GM12891 (cell line): ENCODE data around the gene HTT.

Experiments
- PAX5 ChIP-seq: IDR thresholded peaks from 2 replicates; pipeline ENCODE4 v1.6.1; 2011; ENCODE audit warnings: low read length, moderate library complexity, mild to moderate bottlenecking; ENCODE audit not compliant: insufficient read depth, severe bottlenecking
- POLR2A ChIP-seq: IDR thresholded peaks from 2 replicates; pipeline ENCODE4 v1.6.1; 2011; ENCODE audit warnings: low read depth, low read length, control low read depth
- POLR2AphosphoS5 ChIP-seq: IDR thresholded peaks from 2 replicates; pipeline ENCODE4 v1.6.1; 2011; ENCODE audit warnings: low read depth, low read length, control low read depth
- POU2F2 ChIP-seq: IDR thresholded peaks from 2 replicates; pipeline ENCODE4 v1.6.1; 2011; ENCODE audit warnings: low read depth, mild to moderate bottlenecking, control low read depth, low read length, moderate library complexity
- SPI1 ChIP-seq: IDR thresholded peaks from 2 replicates; pipeline ENCODE4 v1.6.1; 2011; ENCODE audit warnings: low read depth, low read length, control low read depth
- TAF1 ChIP-seq: IDR thresholded peaks from 2 replicates; pipeline ENCODE4 v1.6.1; 2011; ENCODE audit warnings: low read depth, low read length, control low read depth

DNA sequence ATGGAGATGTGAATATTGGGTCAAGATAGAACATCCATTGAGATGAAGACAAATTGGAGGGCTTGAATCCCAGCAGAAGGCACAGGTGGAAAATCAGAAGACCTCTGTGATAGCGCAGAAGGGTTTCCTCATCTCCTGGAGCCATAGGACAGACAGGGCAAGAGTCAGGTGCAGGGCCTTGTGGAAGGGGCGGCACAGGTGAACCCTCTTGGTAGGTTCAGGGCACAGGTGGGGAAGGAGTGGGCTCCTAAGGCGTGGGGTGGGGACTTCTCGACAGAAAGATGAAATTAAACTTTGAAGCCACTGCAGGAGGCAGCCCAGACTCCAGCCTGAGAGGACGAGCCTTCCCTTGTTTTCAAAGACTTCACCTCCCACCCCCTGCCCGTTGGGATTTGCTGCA lies 209.0 kb downstream of the HTT start:
- TF ChIP-seq POLR2AphosphoS5 (no peak), POLR2A (no peak), POU2F2 (no peak), TAF1 (no peak), SPI1 (no peak), PAX5 (no peak)
